Hematopoietic multipotent progenitor cell treated with erythropoietin and hydrocortisone succinate and interleukin-3 and kit ligand, for 8 days (in vitro differentiated cells): ENCODE results near the gene ACTR2.
"Not testable (repeated sequence)": the region's sequence is repeated elsewhere in the genome, so short reads cannot be mapped to it uniquely, and the experiment has no call there.

Experiments
- DNase-seq: peaks from one replicate; pipeline ENCODE4 v3.0.0-alpha.2; 2015

Gene ACTR2

GRCh38 chr2:65317351-65317750 is 89.7 kb downstream of the ACTR2 start:
- not testable (repeated sequence) for DNase-seq

GRCh38 chr2:65317841-65318240 is 90.2 kb downstream of the ACTR2 start:
- peak; percentile 16 for DNase-seq

GRCh38 chr2:65319072-65319673 is 91.5 kb downstream of the ACTR2 start:
- DNase-seq: no peak

- DNase-seq: no peak
Observed at GRCh38 chr2:65319674-65320041, 92.0 kb downstream of the ACTR2 start.

- DNase-seq: peak; percentile 6
Observed at GRCh38 chr2:65320042-65320725, 92.6 kb downstream of the ACTR2 start.
